HepG2 (cell line): ENCODE results near the gene GUCY1B1. TPM values are rescaled to one million over a fixed set of nuclear protein-coding genes. Genes with fewer than 3 reads are reported as not detected.
A peak's percentile ranks its signal among the peaks of the same experiment; 100 is the strongest.

Experiments used
- ATAC-seq: fragments of 200-7000 bp; cut with Tn5 transposase; 3 replicates; pipeline ENCODE4 v1.9.1; 2020; ENCODE audit warnings: mild to moderate bottlenecking, moderate library complexity
- BruUV-seq: library from RNA; stranded (reverse); fragments of 400-500 nt; replicated peaks from 2 replicates; lab custom pipeline; 2021; lab: Mats Ljungman, UMichigan
- CTCF ChIA-PET: fragments of 300-600 bp; formaldehyde crosslinking; extraction: SDS; loops from one replicate; lab custom pipeline; 2021; ENCODE audit warnings: low total read pairs, inconsistent platforms, low intra/inter-chr PET ratio; lab: Yijun Ruan, JAX
- POLR2A ChIA-PET: fragments of 350-600 bp; sonication (Branson Sonifier 250); formaldehyde crosslinking; loops from one replicate; lab custom pipeline; 2020; ENCODE audit warnings: antibody characterized with exemption, inconsistent platforms; lab: Yijun Ruan, JAX
- DNase-seq: peaks from one replicate; pipeline ENCODE4 v3.0.0-alpha.2; 2015; ENCODE audit warnings: low spot score
- FAIRE-seq: peaks from 3 replicates; lab custom pipeline; 2011; peaks lifted over from hg19 to GRCh38; lab: Jason Lieb, UNC
- H2AFZ ChIP-seq: one replicate; pipeline ENCODE4 v1.6.1; 2011; ENCODE audit warnings: low read length, inconsistent platforms
- H3K27ac ChIP-seq: fragments of 300-600 bp; 3 replicates; pipeline ENCODE4 v1.8.0; 2011; ENCODE audit warnings: mixed run types, mild to moderate bottlenecking, mixed read lengths, low read length, inconsistent platforms; ENCODE audit not compliant: insufficient read depth; ENCODE audit errors: extremely low read length
- H3K27me3 ChIP-seq, 2 experiments: fragments of 200-600 bp in 1 of 2; 2 replicates in 1 of 2; 3 replicates in 1 of 2; pipeline versions ENCODE4 v1.6.0 to v1.8.0; 2011; ENCODE audit warnings: low read length in 2 of 2, mild to moderate bottlenecking in 2 of 2, moderate library complexity in 2 of 2, inconsistent platforms in 1 of 2; ENCODE audit not compliant: insufficient read depth in 2 of 2, control insufficient read depth in 1 of 2
- H3K36me3 ChIP-seq, 2 experiments: fragments of 200-600 bp in 1 of 2; replicated peaks in 1 of 2; 2 replicates in 1 of 2; 3 replicates in 1 of 2; pipeline versions ENCODE4 v1.5.1 to v1.8.0; 2011; ENCODE audit warnings: low read length in 2 of 2, inconsistent platforms in 1 of 2; ENCODE audit not compliant: insufficient read depth in 2 of 2, control insufficient read depth in 1 of 2
- H3K4me1 ChIP-seq: 2 replicates; pipeline ENCODE4 v1.5.1; 2012; ENCODE audit warnings: low read length, inconsistent platforms; ENCODE audit not compliant: insufficient read depth
- H3K4me2 ChIP-seq: 2 replicates; pipeline ENCODE4 v1.6.0; 2011; ENCODE audit warnings: low read depth, low read length, inconsistent platforms
- H3K4me3 ChIP-seq, 3 experiments: fragments of 200-600 bp in 1 of 3; sonication (generic), shearing (Covaris generic) in 1 of 3; replicated peaks in 1 of 3; 2 replicates each; pipeline ENCODE4 v1.5.1; 2011 to 2016; ENCODE audit warnings: low read length in 3 of 3, inconsistent platforms in 2 of 3, low read depth in 2 of 3, mild to moderate bottlenecking in 2 of 3, control low read depth in 1 of 3, mixed read lengths in 1 of 3; ENCODE audit not compliant: insufficient read depth in 1 of 3
- H3K79me2 ChIP-seq: one replicate; pipeline ENCODE4 v1.6.1; 2011; ENCODE audit warnings: low read length, inconsistent platforms; ENCODE audit not compliant: insufficient read depth
- H3K9ac ChIP-seq: 2 replicates; pipeline ENCODE4 v1.6.0; 2011; ENCODE audit warnings: mild to moderate bottlenecking, low read depth, low read length, inconsistent platforms; ENCODE audit not compliant: insufficient read depth
- H3K9me3 ChIP-seq: 2 replicates; pipeline ENCODE4 v1.5.1; 2012; ENCODE audit warnings: mild to moderate bottlenecking, low read length
- H4K20me1 ChIP-seq: 2 replicates; pipeline ENCODE4 v1.6.0; 2011; ENCODE audit warnings: inconsistent platforms, mild to moderate bottlenecking, low read length, moderate library complexity; ENCODE audit not compliant: insufficient read depth
- CTCF ChIP-seq: sonication (generic); formaldehyde crosslinking; IDR thresholded peaks from 2 replicates; pipeline ENCODE4 v1.5.0; 2020; ENCODE audit warnings: mild to moderate bottlenecking, missing genetic modification reagents, moderate library complexity
- NR2F2 ChIP-seq: IDR thresholded peaks from 2 replicates; pipeline ENCODE4 v1.6.1; 2012; ENCODE audit warnings: low read depth, inconsistent platforms, borderline replicate concordance
- RAD21 ChIP-seq: fragments of 450-650 bp; formaldehyde crosslinking; IDR thresholded peaks from 2 replicates; pipeline ENCODE4 v1.5.0; 2020; ENCODE audit warnings: mild to moderate bottlenecking
- SMC3 ChIP-seq: IDR thresholded peaks from 2 replicates; pipeline ENCODE4 v1.6.1; 2011; ENCODE audit warnings: low read length, improper control_type of control experiment
- STAG1 ChIP-seq: sonication (generic); formaldehyde crosslinking; IDR thresholded peaks from 2 replicates; pipeline ENCODE4 v1.4.0; 2020; ENCODE audit warnings: missing genetic modification reagents
- TEAD2 ChIP-seq: sonication (generic); formaldehyde crosslinking; IDR thresholded peaks from 2 replicates; pipeline ENCODE4 v1.9.0; 2021; ENCODE audit warnings: missing genetic modification reagents
- YY1 ChIP-seq: IDR thresholded peaks from 2 replicates; pipeline ENCODE4 v1.6.1; 2011; ENCODE audit warnings: low read length, low read depth, moderate library complexity, mild to moderate bottlenecking; ENCODE audit not compliant: insufficient read depth, insufficient replicate concordance
- ZFP1 ChIP-seq: IDR thresholded peaks from 2 replicates; pipeline ENCODE4 v1.6.1; 2016
- ZNF644 ChIP-seq: IDR thresholded peaks from 2 replicates; pipeline ENCODE4 v1.6.1; 2016; ENCODE audit warnings: low read depth
- WGBS: methylation state at CpG from one replicate; pipeline ENCODE4 v1.1.6; 2017; ENCODE audit warnings: low lambda C conversion rate; 5-methylcytosine and 5-hydroxymethylcytosine counted together
- in situ Hi-C: cut with HindIII; loops from 2 replicates; pipeline ENCODE4 v1.10.0; 2017; ENCODE audit warnings: low pct_unique_long_range_greater_than_20kb; ENCODE audit not compliant: extremely low pct_ligation_motif_present
- intact Hi-C: fragments of 100-400 bp; cut with micrococcal nuclease; formaldehyde crosslinking; loops from one replicate; pipeline ENCODE4 v1.10.0; 2022; ENCODE audit not compliant: unreplicated experiment
- polyA plus RNA-seq, 8 experiments: library from polyadenylated mRNA; depleted of rRNA in 3 of 8; stranded (reverse) in 7 of 8; unstranded in 1 of 8; fragments of >200 nt; fragmentation: Illumina TruSeq in 4 of 8; extraction: Trizol in 4 of 8; gene quantifications; 2 replicates each; pipeline versions ENCODE4 v1.2.1 to v1.2.3, GENCODE V29; 2011 to 2016; ENCODE audit warnings: low read depth in 4 of 8, missing spikeins in 1 of 8, mixed read lengths in 1 of 8; ENCODE audit not compliant: insufficient read depth in 1 of 8
- total RNA-seq, 5 experiments: library from RNA; depleted of rRNA; stranded (reverse); fragments of >200 nt; fragmentation: Illumina TruSeq; extraction: Trizol; gene quantifications; 2 replicates each; pipeline ENCODE4 v1.2.3, GENCODE V29; 2016; ENCODE audit warnings: low read depth in 1 of 5

GUCY1B1 gene
- total and polyA plus RNA-seq, 2 of the 13 experiments (the other 11 are each of a cell fraction or from before 2014, with no cell fraction given), result not detected

GRCh38 chr4:155787113-155787710 lies 28.4 kb downstream of the GUCY1B1 start:
- intact Hi-C loops (loop anchor here (1.0 to 5.0 kb wide), 2 partner anchors 345 to 980 kb away; no protein-coding TSS in a partner anchor), in situ Hi-C loops (loop anchor here (25.0 kb wide), 1 partner anchor 350 kb away; no protein-coding TSS in a partner anchor)
- no peak overlapping the region for H2AFZ ChIP-seq
- no peaks in the 10 kb centered on the region for H3K79me2 ChIP-seq
- DNase-seq (peak; percentile 28), FAIRE-seq (no peak), ATAC-seq (peak; percentile 87)
- H3K9me3 ChIP-seq, result no peaks in the 10 kb centered on the region
- no peaks in the 10 kb centered on the region for H4K20me1 ChIP-seq
- no peak overlapping the region for H3K27ac ChIP-seq
- no peaks in the 10 kb centered on the region for H3K27me3 ChIP-seq
- POLR2A ChIA-PET, result no interaction called here
- H3K36me3 ChIP-seq, result no peaks in the 10 kb centered on the region
- CTCF ChIA-PET, result interaction anchor here (1.4 to 2.0 kb wide), 3 partner anchors 345 to 980 kb away, joined by 4 to 24 read pairs (median 5); no protein-coding TSS in a partner anchor
- no peak overlapping the region for H3K9ac ChIP-seq
- WGBS, result 5% methylated on average over 5 of the region's 5 CpGs
- no peaks in the 10 kb centered on the region for H3K4me1 ChIP-seq
- BruUV-seq, result no TSS peak
- H3K4me3 ChIP-seq, result no peak overlapping the region
- TF ChIP-seq CTCF (CRISPR knock-in tag) (peak; percentile 56), STAG1 (CRISPR knock-in tag) (peak; percentile 66), ZNF644 (0 out of 2 replicates have a peak, but pooled peaks have one; percentile 24), SMC3 (peak; percentile 37; the same call in 1 of the 2 replicates), NR2F2 (no peak), TEAD2 (no peak), YY1 (peak; percentile 62), RAD21 (CRISPR knock-in tag) (0 out of 2 replicates have a peak, but pooled peaks have one; percentile 22), ZFP1 (CRISPR knock-in tag) (no peak)
- H3K4me2 ChIP-seq, result no peak overlapping the region
